CD4-positive, alpha-beta T cell treated with Interleukin-21 for 1 hour (primary cell): ENCODE results near the gene OR6C68.
"Not testable (repeated sequence)": the region's sequence is repeated elsewhere in the genome, so short reads cannot be mapped to it uniquely, and the experiment has no call there.

Source experiments
- DNase-seq: peaks from one replicate; pipeline ENCODE4 v3.0.0-alpha.2; 2020

Gene OR6C68

DNA sequence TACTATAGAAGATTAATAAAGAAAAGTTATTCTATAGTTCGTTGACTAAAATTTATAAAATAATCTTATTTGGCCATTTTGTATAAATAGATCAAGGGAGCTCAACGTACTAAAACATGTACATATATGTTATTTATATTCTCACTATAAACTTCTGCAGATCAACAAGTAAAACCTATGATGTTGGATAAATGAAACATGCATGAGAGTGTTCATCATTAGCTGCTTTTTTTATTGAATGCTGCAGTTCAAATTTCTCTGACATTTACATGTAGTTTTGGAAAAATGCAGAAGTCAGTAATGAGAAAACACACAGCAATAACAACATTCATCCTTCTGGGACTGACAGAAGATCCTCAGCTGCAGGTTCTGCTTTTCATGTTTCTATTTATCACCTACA is at the start of gene OR6C68:
OR6C68 (plus strand) TSS at position 301 of the 400 bp plus-strand sequence; CDS start at position 301, 0 bp downstream.
- no peak for DNase-seq

DNA sequence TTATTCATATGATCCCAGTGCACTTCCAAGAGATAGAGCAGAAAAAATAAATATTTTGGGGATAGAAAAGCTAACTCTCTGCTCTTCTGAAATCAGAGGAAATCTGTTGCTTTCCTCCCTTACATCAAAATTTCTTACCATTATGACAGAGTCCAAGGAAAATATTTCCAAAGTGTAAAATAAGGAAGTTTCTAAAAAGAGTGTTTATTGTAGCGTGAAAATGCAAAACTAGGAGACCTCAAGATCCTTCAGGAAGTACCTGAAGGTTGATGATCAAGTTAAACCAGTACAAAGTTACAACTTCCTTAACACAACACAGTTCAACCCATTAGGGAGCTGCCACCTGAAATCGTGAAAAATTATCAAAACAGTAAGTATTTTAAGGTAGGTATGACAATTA is 48.4 kb upstream of the OR6C68 start, which contains the start of gene OR6C2:
OR6C2 (plus strand) TSS at position 301 of the 400 bp plus-strand sequence. CDS start 8,138 bp downstream, outside the sequence.
- no peak for DNase-seq

GRCh38 chr12:55445357-55445756 is 46.8 kb upstream of the OR6C68 start:
- DNase-seq, result no peak

DNA sequence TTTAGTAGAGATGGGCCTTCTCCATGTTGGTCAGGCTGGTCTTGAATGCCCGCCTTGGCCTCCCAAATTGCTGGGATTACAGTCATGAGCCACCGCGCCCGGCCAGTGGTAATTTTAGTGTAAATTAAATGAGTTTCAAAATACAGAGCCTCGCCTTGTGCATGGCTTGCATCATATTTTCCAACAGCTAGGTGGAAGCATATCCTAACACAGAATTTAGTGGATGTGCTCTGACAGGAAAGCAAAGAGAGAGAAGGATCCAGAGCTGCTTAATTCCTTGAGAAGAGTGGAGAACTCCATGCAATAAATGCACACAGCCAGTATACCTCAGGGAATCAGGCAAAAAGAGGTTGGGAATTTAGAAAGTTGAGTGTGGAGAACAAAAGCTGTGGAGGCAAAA is 45.9 kb upstream of the OR6C68 start:
- no peak for DNase-seq

GRCh38 chr12:55448825-55449224 is 43.4 kb upstream of the OR6C68 start:
- no peak for DNase-seq

- not testable (repeated sequence) for DNase-seq
Observed at GRCh38 chr12:55464926-55465325, 27.3 kb upstream of the OR6C68 start.

DNA sequence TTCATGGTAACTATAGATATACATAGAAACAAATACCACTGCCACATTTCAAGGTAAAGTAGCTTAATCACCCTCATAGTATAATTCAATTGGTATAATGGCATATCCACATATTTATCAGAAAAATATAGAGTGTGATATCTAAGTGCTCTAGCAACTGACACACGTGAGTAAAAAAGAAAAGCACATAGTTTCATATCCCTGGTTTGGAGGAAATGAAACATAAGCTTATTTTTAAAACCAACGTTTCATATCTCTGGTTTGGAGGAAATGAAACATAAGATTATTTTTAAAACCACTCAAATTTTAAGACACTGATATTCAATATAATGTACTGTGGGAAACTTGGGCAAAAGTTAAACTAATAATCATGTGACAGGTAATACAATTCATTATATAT is 24.3 kb upstream of the OR6C68 start:
- DNase-seq, result no peak

GRCh38 chr12:55469291-55469690 is 22.9 kb upstream of the OR6C68 start:
- DNase-seq, result no peak

- DNase-seq, result no peak
Observed at GRCh38 chr12:55470088-55470829, 21.9 kb upstream of the OR6C68 start, which contains the start of gene OR6C70. Gene OR6C70, minus strand, starts transcription at chr12:55470138. Its CDS starts 0 bp downstream, at chr12:55470138.

GRCh38 chr12:55472264-55472663 is 19.9 kb upstream of the OR6C68 start:
- DNase-seq, result no peak

GRCh38 chr12:55479136-55479535 is 13.0 kb upstream of the OR6C68 start:
- not testable (repeated sequence) for DNase-seq

GRCh38 chr12:55484284-55484683 is 7.9 kb upstream of the OR6C68 start:
- not testable (repeated sequence) for DNase-seq

DNA sequence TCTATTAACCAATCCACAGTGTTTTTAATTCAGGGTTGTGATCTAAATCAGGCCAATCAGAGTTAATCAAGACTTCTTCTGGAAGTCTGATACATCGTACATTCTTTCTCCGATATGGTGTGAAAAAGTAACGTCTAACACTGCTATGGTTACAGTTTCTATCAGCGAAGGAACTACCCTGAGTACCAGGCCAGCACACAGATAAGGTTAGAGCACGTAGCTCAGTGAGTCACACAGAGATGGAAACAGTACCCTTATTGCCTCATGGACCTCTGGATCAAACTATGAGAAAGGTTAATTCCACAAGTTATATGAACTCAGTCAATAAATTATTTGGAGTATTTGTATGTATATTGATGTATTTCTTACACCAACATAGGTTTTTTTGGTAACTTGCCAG is 3.3 kb downstream of the OR6C68 start:
- DNase-seq, result no peak

- DNase-seq, result no peak
Observed at GRCh38 chr12:55499231-55499630, 7.1 kb downstream of the OR6C68 start.

GRCh38 chr12:55499810-55500252 is 7.7 kb downstream of the OR6C68 start:
- no peak for DNase-seq

DNA sequence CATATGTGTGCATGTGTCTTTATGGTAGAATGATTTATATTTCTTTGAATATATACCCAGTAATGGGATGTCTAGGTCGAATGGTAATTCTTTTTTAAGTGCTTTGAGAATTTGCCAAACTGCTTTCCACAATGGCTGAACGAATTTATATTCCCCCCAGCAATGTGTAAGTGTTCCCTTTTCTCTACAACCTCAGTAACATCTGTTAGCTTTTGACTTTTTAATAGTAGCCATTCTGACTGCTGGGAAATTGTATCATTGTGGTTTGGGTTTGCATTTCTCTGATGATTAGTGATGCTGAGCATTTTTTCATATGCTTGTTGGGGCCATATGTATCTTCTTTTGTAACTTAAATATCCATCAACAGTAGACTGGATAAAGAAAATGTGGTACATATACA is 9.4 kb downstream of the OR6C68 start:
- DNase-seq, result no peak

GRCh38 chr12:55515696-55516095 is 23.5 kb downstream of the OR6C68 start:
- no peak for DNase-seq

- no peak for DNase-seq
Observed at GRCh38 chr12:55516391-55516790, 24.2 kb downstream of the OR6C68 start.
